Measurements from ENCODE around the gene COL16A1.

Gene COL16A1

GRCh38 chr1:31626223-31627207, 77.3 kb downstream of the COL16A1 start:
- in situ Hi-C loops (cut with MboI; ENCODE audit: low sequenced_read_pairs) = no loop called here

GRCh38 chr1:31625561-31626222, 78.1 kb downstream of the COL16A1 start:
- in situ Hi-C loops (cut with MboI; ENCODE audit: low sequenced_read_pairs) = no loop called here

GRCh38 chr1:31624731-31625514, 78.9 kb downstream of the COL16A1 start:
- in situ Hi-C loops (cut with MboI; ENCODE audit: low sequenced_read_pairs) = no loop called here

- in situ Hi-C loops (cut with MboI; ENCODE audit: low sequenced_read_pairs) = no loop called here
Measured at GRCh38 chr1:31624309-31624708, 79.5 kb downstream of the COL16A1 start.

GRCh38 chr1:31623365-31623764, 80.5 kb downstream of the COL16A1 start:
- in situ Hi-C loops (cut with MboI; ENCODE audit: low sequenced_read_pairs) = no loop called here

- in situ Hi-C loops (cut with MboI; ENCODE audit: low sequenced_read_pairs) = no loop called here
Measured at GRCh38 chr1:31621847-31622730, 81.7 kb downstream of the COL16A1 start.

- in situ Hi-C loops (cut with MboI; ENCODE audit: low sequenced_read_pairs) = no loop called here
Measured at GRCh38 chr1:31621498-31621820, 82.4 kb downstream of the COL16A1 start.

GRCh38 chr1:31620631-31621497, 83.0 kb downstream of the COL16A1 start:
- in situ Hi-C loops (cut with MboI; ENCODE audit: low sequenced_read_pairs) = no loop called here

GRCh38 chr1:31618916-31619846, 84.6 kb downstream of the COL16A1 start:
- in situ Hi-C loops (cut with MboI; ENCODE audit: low sequenced_read_pairs) = no loop called here

GRCh38 chr1:31617916-31618746, 85.7 kb downstream of the COL16A1 start:
- in situ Hi-C loops (cut with MboI; ENCODE audit: low sequenced_read_pairs) = no loop called here

GRCh38 chr1:31617218-31617915, 86.5 kb downstream of the COL16A1 start, which contains the start of gene HCRTR1:
HCRTR1 (plus strand) TSS chr1:31617689; CDS start chr1:31619193, 1,504 bp downstream.
- in situ Hi-C loops (cut with MboI; ENCODE audit: low sequenced_read_pairs) = no loop called here

- in situ Hi-C loops (cut with MboI; ENCODE audit: low sequenced_read_pairs) = no loop called here
Measured at GRCh38 chr1:31615939-31616338, 87.9 kb downstream of the COL16A1 start.

- in situ Hi-C loops (cut with MboI; ENCODE audit: low sequenced_read_pairs) = no loop called here
Measured at GRCh38 chr1:31615414-31615813, 88.4 kb downstream of the COL16A1 start.

- in situ Hi-C loops (cut with MboI; ENCODE audit: low sequenced_read_pairs) = no loop called here
Measured at GRCh38 chr1:31614414-31615005, 89.3 kb downstream of the COL16A1 start.

GRCh38 chr1:31609514-31610118, 94.2 kb downstream of the COL16A1 start:
- in situ Hi-C loops (cut with MboI; ENCODE audit: low sequenced_read_pairs) = no loop called here

- in situ Hi-C loops (cut with MboI; ENCODE audit: low sequenced_read_pairs) = no loop called here
Measured at GRCh38 chr1:31607360-31607759, 96.5 kb downstream of the COL16A1 start.
